KMS-11 (cell line): Measurements from ENCODE around the gene OXSR1.

ENCODE experiments used
- H2AFZ ChIP-seq: fragments of 200-600 bp; sonication (generic); 2 replicates; pipeline ENCODE4 v1.6.1; 2016; ENCODE audit warnings: antibody characterized with exemption, mixed run types, low read depth
- H3K27ac ChIP-seq: fragments of 200-600 bp; sonication (generic); 2 replicates; pipeline ENCODE4 v1.6.1; 2016; ENCODE audit warnings: mild to moderate bottlenecking, mixed run types
- H3K27me3 ChIP-seq: fragments of 200-600 bp; sonication (generic); 2 replicates; pipeline ENCODE4 v1.6.1; 2017; ENCODE audit warnings: mild to moderate bottlenecking, low read depth, mixed run types, moderate library complexity; ENCODE audit not compliant: insufficient read depth
- H3K36me3 ChIP-seq: fragments of 200-600 bp; sonication (generic); 2 replicates; pipeline ENCODE4 v1.6.1; 2017; ENCODE audit warnings: mild to moderate bottlenecking, mixed run types; ENCODE audit not compliant: insufficient read depth
- H3K4me1 ChIP-seq: fragments of 200-600 bp; sonication (generic); 2 replicates; pipeline ENCODE4 v1.6.1; 2016; ENCODE audit warnings: mild to moderate bottlenecking, low read depth, mixed run types; ENCODE audit not compliant: poor library complexity, severe bottlenecking
- H3K4me2 ChIP-seq: fragments of 200-600 bp; sonication (generic); 2 replicates; pipeline ENCODE4 v1.7.0; 2016; ENCODE audit warnings: mild to moderate bottlenecking, mixed run types
- H3K4me3 ChIP-seq: fragments of 200-600 bp; sonication (generic); IDR thresholded peaks from 2 replicates; pipeline ENCODE4 v1.6.1; 2017; ENCODE audit warnings: low read depth, low read length, mixed read lengths; ENCODE audit not compliant: insufficient read depth
- H3K79me2 ChIP-seq: fragments of 200-600 bp; sonication (generic); 2 replicates; pipeline ENCODE4 v1.6.1; 2016; ENCODE audit warnings: low read depth, mixed run types; ENCODE audit not compliant: insufficient read depth
- H3K9ac ChIP-seq: fragments of 200-600 bp; sonication (generic); 2 replicates; pipeline ENCODE4 v1.6.1; 2016; ENCODE audit warnings: mild to moderate bottlenecking, mixed run types
- H4K20me1 ChIP-seq: fragments of 200-600 bp; sonication (generic); 2 replicates; pipeline ENCODE4 v1.6.1; 2016; ENCODE audit warnings: mild to moderate bottlenecking, mixed run types; ENCODE audit not compliant: insufficient read depth
- CTCF ChIP-seq: fragments of 200-600 bp; sonication (generic); conservative IDR thresholded peaks from 2 replicates; pipeline ENCODE4 v1.6.1; 2017; ENCODE audit warnings: low read depth, mild to moderate bottlenecking, antibody characterized with exemption, low read length, moderate library complexity, mixed read lengths

OXSR1 gene

DNA sequence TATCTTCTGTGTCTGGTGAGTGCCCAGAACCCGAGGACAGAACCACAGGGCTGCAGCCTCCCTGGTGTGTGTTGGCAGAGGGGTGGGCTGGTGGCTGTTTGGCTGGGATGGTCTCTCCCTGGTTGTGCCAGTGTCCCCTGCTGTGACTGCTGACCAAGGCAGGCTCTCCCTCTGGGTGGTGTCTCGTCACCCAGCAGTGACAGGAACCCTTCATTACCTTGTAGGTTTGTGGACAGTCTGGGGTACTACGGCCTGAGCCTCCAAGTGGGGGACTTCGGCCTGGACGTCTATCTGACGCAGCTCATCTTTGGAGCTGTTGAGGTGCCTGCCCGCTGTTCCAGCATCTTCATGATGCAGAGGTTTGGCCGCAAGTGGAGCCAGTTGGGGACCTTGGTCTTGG lies 110.3 kb downstream of the OXSR1 start:
- no peaks in the 10 kb centered on the region for H3K36me3 ChIP-seq
- H3K4me1 ChIP-seq, result no peaks in the 10 kb centered on the region
- H3K27me3 ChIP-seq, result no peaks in the 10 kb centered on the region
- H3K79me2 ChIP-seq, result no peaks in the 10 kb centered on the region
- no peak overlapping the region for H3K27ac ChIP-seq
- H4K20me1 ChIP-seq, result no peaks in the 10 kb centered on the region
- H3K4me3 ChIP-seq, result no peak overlapping the region
- H2AFZ ChIP-seq, result no peak overlapping the region
- H3K4me2 ChIP-seq, result no peak overlapping the region
- no peak for TF ChIP-seq CTCF
- no peak overlapping the region for H3K9ac ChIP-seq

DNA sequence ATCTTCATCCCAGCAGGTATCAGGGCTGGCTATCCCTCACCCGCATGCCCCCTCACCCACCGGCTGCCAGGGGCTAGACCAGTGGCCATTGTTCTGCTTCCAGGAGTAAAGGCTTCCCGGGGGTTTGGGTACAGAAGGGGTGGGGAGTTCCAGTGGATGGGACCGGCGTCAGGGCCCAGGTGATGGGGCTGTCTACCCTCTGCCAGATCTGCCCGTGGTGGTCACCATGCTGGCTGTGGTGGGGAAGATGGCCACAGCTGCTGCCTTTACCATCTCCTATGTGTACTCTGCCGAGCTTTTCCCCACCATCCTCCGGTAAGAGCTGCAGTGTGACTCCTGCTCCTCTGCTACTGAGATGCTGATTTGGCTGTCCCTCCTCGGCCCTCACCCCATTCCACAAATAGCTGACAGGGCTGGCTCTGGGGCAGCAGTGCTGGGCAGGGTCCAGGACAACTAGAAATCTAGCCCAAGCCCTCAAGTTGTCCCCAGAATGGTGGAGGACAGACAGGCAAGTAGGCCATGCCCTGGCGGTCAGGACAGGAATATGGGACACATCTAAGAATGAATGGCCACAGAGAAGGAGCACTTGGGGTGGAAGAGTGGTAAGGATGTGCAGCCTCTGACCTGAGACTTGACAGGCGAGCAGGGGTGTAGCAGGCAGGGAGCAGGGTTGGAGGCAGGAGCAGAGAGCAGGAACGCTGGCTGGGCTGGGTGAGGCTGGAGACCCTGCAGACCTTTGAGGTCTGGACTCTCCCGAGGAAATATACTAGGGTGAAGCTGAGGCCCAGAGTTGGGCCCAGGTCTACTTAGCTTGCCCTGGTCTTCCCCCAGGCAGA lies 111.0 kb downstream of the OXSR1 start:
- no peak for TF ChIP-seq CTCF
- H3K79me2 ChIP-seq, result no peaks in the 10 kb centered on the region
- no peak overlapping the region for H3K9ac ChIP-seq
- no peaks in the 10 kb centered on the region for H3K27me3 ChIP-seq
- H4K20me1 ChIP-seq, result no peaks in the 10 kb centered on the region
- H3K4me3 ChIP-seq, result no peak overlapping the region
- H3K36me3 ChIP-seq, result no peaks in the 10 kb centered on the region
- no peak overlapping the region for H3K27ac ChIP-seq
- H3K4me1 ChIP-seq, result no peaks in the 10 kb centered on the region
- H3K4me2 ChIP-seq, result no peak overlapping the region
- H2AFZ ChIP-seq, result no peak overlapping the region

GRCh38 chr3:38276917-38277630 lies 111.7 kb downstream of the OXSR1 start:
- Histone ChIP-seq H3K79me2 (no peaks in the 10 kb centered on the region), H3K4me1 (no peaks in the 10 kb centered on the region), H2AFZ (no peak overlapping the region), H3K27me3 (no peaks in the 10 kb centered on the region), H3K4me2 (no peak overlapping the region), H3K9ac (no peak overlapping the region), H3K4me3 (no peak overlapping the region), H3K27ac (no peak overlapping the region), H4K20me1 (no peaks in the 10 kb centered on the region), H3K36me3 (no peaks in the 10 kb centered on the region)
- no peak for TF ChIP-seq CTCF

DNA sequence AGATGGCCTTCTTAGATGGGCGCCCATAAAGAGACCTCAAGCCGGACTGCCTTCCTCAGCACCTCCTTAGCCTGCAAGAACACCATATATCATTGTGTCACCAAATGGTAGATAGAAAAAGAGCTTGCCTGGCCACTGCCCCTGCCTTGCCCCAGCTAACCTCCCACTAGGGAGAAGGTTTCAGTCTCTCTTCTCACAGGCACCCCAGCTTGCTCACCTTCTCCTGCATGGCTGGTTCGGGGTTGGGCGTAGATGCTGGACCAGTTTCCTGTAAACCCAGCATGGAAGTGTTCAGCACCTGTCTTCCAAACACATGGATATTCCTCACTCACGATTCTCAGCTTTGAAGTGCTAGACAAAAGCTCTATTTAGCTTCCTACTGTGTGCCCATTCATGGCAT lies 113.5 kb downstream of the OXSR1 start:
- TF ChIP-seq CTCF, result no peak
- Histone ChIP-seq H3K4me3 (no peak overlapping the region), H3K79me2 (no peaks in the 10 kb centered on the region), H4K20me1 (no peaks in the 10 kb centered on the region), H3K9ac (no peak overlapping the region), H3K4me1 (no peaks in the 10 kb centered on the region), H3K27ac (no peak overlapping the region), H3K27me3 (no peaks in the 10 kb centered on the region), H2AFZ (no peak overlapping the region), H3K4me2 (no peak overlapping the region), H3K36me3 (no peaks in the 10 kb centered on the region)
